Ishikawa (cell line): Measurements from ENCODE around the gene MYBPH.

ENCODE experiments used
- CEBPB ChIP-seq: IDR thresholded peaks from 2 replicates; pipeline ENCODE4 v1.6.1; 2012
- CREB1 ChIP-seq: IDR thresholded peaks from 2 replicates; pipeline ENCODE4 v1.6.1; 2012; ENCODE audit warnings: low read depth
- EGR1 ChIP-seq: IDR thresholded peaks from 2 replicates; pipeline ENCODE4 v1.6.1; 2012
- EP300 ChIP-seq: IDR thresholded peaks from 2 replicates; pipeline ENCODE4 v1.6.1; 2012; ENCODE audit warnings: borderline replicate concordance
- FOXM1 ChIP-seq: IDR thresholded peaks from 2 replicates; pipeline ENCODE4 v1.6.1; 2012; ENCODE audit warnings: low read depth, borderline replicate concordance
- MAX ChIP-seq: IDR thresholded peaks from 2 replicates; pipeline ENCODE4 v1.6.1; 2012
- NFIC ChIP-seq: IDR thresholded peaks from 2 replicates; pipeline ENCODE4 v1.6.1; 2012
- RAD21 ChIP-seq: IDR thresholded peaks from 2 replicates; pipeline ENCODE4 v1.6.1; 2012; ENCODE audit warnings: low read depth
- REST ChIP-seq: IDR thresholded peaks from 2 replicates; pipeline ENCODE4 v1.6.1; 2012; ENCODE audit warnings: low read depth, mild to moderate bottlenecking
- TAF1 ChIP-seq: IDR thresholded peaks from 2 replicates; pipeline ENCODE4 v1.6.1; 2012; ENCODE audit warnings: low read depth, mild to moderate bottlenecking
- TCF12 ChIP-seq: IDR thresholded peaks from 2 replicates; pipeline ENCODE4 v1.6.1; 2012; ENCODE audit warnings: low read depth
- TEAD4 ChIP-seq: IDR thresholded peaks from 2 replicates; pipeline ENCODE4 v1.6.1; 2012
- USF1 ChIP-seq: IDR thresholded peaks from 2 replicates; pipeline ENCODE4 v1.6.1; 2012
- YY1 ChIP-seq: IDR thresholded peaks from 2 replicates; pipeline ENCODE4 v1.6.1; 2012; ENCODE audit warnings: low read depth
- ZBTB7A ChIP-seq: IDR thresholded peaks from 2 replicates; pipeline ENCODE4 v1.6.1; 2012; ENCODE audit warnings: low read depth

Gene MYBPH

GRCh38 chr1:203199481-203199815 is 23.8 kb upstream of the MYBPH start:
- no peak for TF ChIP-seq EGR1
- no peak for TF ChIP-seq ZBTB7A
- no peak for TF ChIP-seq CREB1
- no peak for TF ChIP-seq RAD21
- TF ChIP-seq FOXM1 = no peak
- no peak for TF ChIP-seq MAX
- no peak for TF ChIP-seq TEAD4
- no peak for TF ChIP-seq YY1
- TF ChIP-seq TAF1 = no peak
- no peak for TF ChIP-seq REST
- no peak for TF ChIP-seq USF1
- no peak for TF ChIP-seq EP300
- TF ChIP-seq CEBPB = no peak
- no peak for TF ChIP-seq NFIC
- TF ChIP-seq TCF12 = no peak

- TF ChIP-seq RAD21 (no peak), YY1 (no peak), TCF12 (no peak), EP300 (no peak), CEBPB (no peak), CREB1 (no peak), NFIC (no peak)
These were observed 23.4 kb upstream of the MYBPH start for GRCh38 chr1:203199002-203199401.

GRCh38 chr1:203197625-203198024 is 22.0 kb upstream of the MYBPH start:
- TF ChIP-seq TCF12 (no peak), MAX (no peak), TEAD4 (no peak), CREB1 (no peak), NFIC (no peak), EP300 (no peak), CEBPB (no peak), REST (no peak), YY1 (no peak), ZBTB7A (no peak), FOXM1 (no peak), RAD21 (no peak), TAF1 (no peak), USF1 (no peak), EGR1 (no peak)

- TF ChIP-seq EGR1 (no peak), FOXM1 (no peak), CEBPB (no peak), MAX (no peak), TEAD4 (no peak), TAF1 (no peak), ZBTB7A (no peak), TCF12 (no peak), RAD21 (no peak), NFIC (no peak), YY1 (no peak), REST (no peak), CREB1 (no peak), EP300 (no peak), USF1 (no peak)
These were observed 20.7 kb upstream of the MYBPH start for GRCh38 chr1:203196371-203196770.
